SK-N-SH (cell line): ENCODE measurements around the gene OPCML. TPM values are rescaled to one million over a fixed set of nuclear protein-coding genes. Genes with fewer than 3 reads are reported as not detected.

Experiments
- CTCF ChIA-PET: fragments of 300-600, 350-600 bp; formaldehyde crosslinking; extraction: SDS; loops from one replicate; lab custom pipeline; 2021; lab: Yijun Ruan, JAX
- POLR2A ChIA-PET: fragments of 350-600 bp; sonication (Branson Sonifier 250); formaldehyde crosslinking; extraction: SDS; loops from one replicate; lab custom pipeline; 2020; ENCODE audit warnings: antibody characterized with exemption, inconsistent platforms; lab: Yijun Ruan, JAX
- DNase-seq: peaks from one replicate; pipeline ENCODE4 v3.0.0; 2012
- H2AFZ ChIP-seq: fragments of 200-600 bp; sonication (generic); 2 replicates; pipeline ENCODE4 v1.8.1; 2016; ENCODE audit warnings: antibody characterized with exemption, mild to moderate bottlenecking, low read depth
- H3F3A ChIP-seq: fragments of 200-600 bp; sonication (generic); replicated peaks from 2 replicates; pipeline ENCODE3; 2016; ENCODE audit warnings: antibody characterized with exemption, mild to moderate bottlenecking; ENCODE audit not compliant: insufficient read depth
- H3K27ac ChIP-seq, 2 experiments: fragments of 200-500 bp in 1 of 2; fragments of 200-600 bp in 1 of 2; sonication (Bioruptor generic) in 1 of 2; sonication (generic), shearing (Covaris generic) in 1 of 2; 2 replicates each; pipeline versions ENCODE4 v1.5.1 to v1.6.1; 2014 to 2016; ENCODE audit warnings: low read depth in 2 of 2, inconsistent platforms in 1 of 2, low read length in 1 of 2, mild to moderate bottlenecking in 1 of 2, mixed read lengths in 1 of 2
- H3K27me3 ChIP-seq: fragments of 200-600 bp; sonication (generic), shearing (Covaris generic); 2 replicates; pipeline ENCODE4 v1.6.1; 2016; ENCODE audit warnings: mixed run types; ENCODE audit not compliant: insufficient read depth
- H3K36me3 ChIP-seq, 2 experiments: fragments of 200-500 bp in 1 of 2; fragments of 200-600 bp in 1 of 2; sonication (Bioruptor generic) in 1 of 2; sonication (generic) in 1 of 2; replicated peaks in 1 of 2; 2 replicates each; pipeline versions ENCODE3 to v1.5.1; 2014 to 2016; ENCODE audit warnings: low read length in 1 of 2, mild to moderate bottlenecking in 1 of 2; ENCODE audit not compliant: insufficient read depth in 2 of 2, control insufficient read depth in 1 of 2
- H3K4me1 ChIP-seq, 2 experiments: fragments of 200-500 bp in 1 of 2; fragments of 200-600 bp in 1 of 2; sonication (Bioruptor generic) in 1 of 2; sonication (generic), shearing (Covaris generic) in 1 of 2; 2 replicates each; pipeline versions ENCODE4 v1.5.1 to v1.6.1; 2014 to 2016; ENCODE audit warnings: low read depth in 1 of 2, low read length in 1 of 2, mixed run types in 1 of 2; ENCODE audit not compliant: insufficient read depth in 2 of 2, control insufficient read depth in 1 of 2
- H3K4me2 ChIP-seq: fragments of 200-600 bp; sonication (generic), shearing (Covaris generic); 2 replicates; pipeline ENCODE4 v1.6.1; 2017; ENCODE audit warnings: mixed run types
- H3K4me3 ChIP-seq, 2 experiments: fragments of 200-500 bp in 1 of 2; fragments of 200-600 bp in 1 of 2; sonication (Bioruptor generic) in 1 of 2; sonication (generic), shearing (Covaris generic) in 1 of 2; 2 replicates each; pipeline versions ENCODE4 v1.5.1 to v1.8.1; 2014 to 2016; ENCODE audit warnings: low read depth in 2 of 2, inconsistent platforms in 1 of 2, low read length in 1 of 2, mild to moderate bottlenecking in 1 of 2, mixed read lengths in 1 of 2, moderate library complexity in 1 of 2
- H3K79me2 ChIP-seq: fragments of 200-600 bp; sonication (generic); 2 replicates; pipeline ENCODE4 v1.8.1; 2017; ENCODE audit warnings: mild to moderate bottlenecking; ENCODE audit not compliant: insufficient read depth
- H3K9ac ChIP-seq: fragments of 200-600 bp; sonication (generic); 2 replicates; pipeline ENCODE4 v1.6.1; 2017; ENCODE audit warnings: mixed run types
- H3K9me2 ChIP-seq: fragments of 200-600 bp; sonication (generic); 2 replicates; pipeline ENCODE4 v1.6.1; 2017; ENCODE audit warnings: mixed run types
- H3K9me3 ChIP-seq: fragments of 200-600 bp; sonication (generic); 2 replicates; pipeline ENCODE4 v1.6.1; 2017; ENCODE audit warnings: mixed run types, mild to moderate bottlenecking, moderate library complexity
- H4K20me1 ChIP-seq: fragments of 200-600 bp; sonication (generic); 2 replicates; pipeline ENCODE4 v1.6.1; 2017; ENCODE audit warnings: mild to moderate bottlenecking, mixed run types; ENCODE audit not compliant: insufficient read depth
- CHD2 ChIP-seq: fragments of 150-350 bp; IDR thresholded peaks from 2 replicates; pipeline ENCODE4 v1.6.1; 2018; ENCODE audit warnings: low read length; ENCODE audit not compliant: partially characterized antibody
- ELF1 ChIP-seq: IDR thresholded peaks from 2 replicates; pipeline ENCODE4 v1.4.0; 2012
- EZH2phosphoT487 ChIP-seq: fragments of 200-600 bp; sonication (generic); IDR thresholded peaks from 2 replicates; pipeline ENCODE4 v1.6.1; 2017; ENCODE audit warnings: low read depth, mixed run types, mild to moderate bottlenecking, antibody characterized with exemption, moderate library complexity, borderline replicate concordance
- FOSL2 ChIP-seq: IDR thresholded peaks from 2 replicates; pipeline ENCODE4 v1.4.0; 2012; ENCODE audit warnings: low read depth, mild to moderate bottlenecking, moderate library complexity, borderline replicate concordance
- FOXM1 ChIP-seq: IDR thresholded peaks from 2 replicates; pipeline ENCODE4 v1.4.0; 2012; ENCODE audit warnings: low read depth, mild to moderate bottlenecking
- GABPA ChIP-seq: IDR thresholded peaks from 2 replicates; pipeline ENCODE4 v1.4.0; 2012; ENCODE audit warnings: low read depth, mild to moderate bottlenecking
- JUND ChIP-seq: IDR thresholded peaks from 2 replicates; pipeline ENCODE4 v1.4.0; 2012
- MEF2A ChIP-seq: IDR thresholded peaks from 2 replicates; pipeline ENCODE4 v1.4.0; 2012; ENCODE audit warnings: low read depth, borderline replicate concordance
- NFIC ChIP-seq: IDR thresholded peaks from 2 replicates; pipeline ENCODE4 v1.4.0; 2012; ENCODE audit warnings: borderline replicate concordance
- SMC3 ChIP-seq: IDR thresholded peaks from 2 replicates; pipeline ENCODE4 v1.6.1; 2012; ENCODE audit warnings: low read depth, low read length, improper control_type of control experiment
- WGBS: methylation state at CpG from one replicate; pipeline ENCODE4 v1.1.6; 2017; ENCODE audit warnings: low lambda C conversion rate; 5-methylcytosine and 5-hydroxymethylcytosine counted together
- polyA plus RNA-seq, 3 experiments: library from polyadenylated mRNA; depleted of rRNA; stranded (reverse); fragments of >200 nt; gene quantifications; 2 replicates each; pipeline ENCODE4 v1.2.3, GENCODE V29; 2012
- TF ChIP-seq, protein P1 (sequence below): fragments of 200-600 bp; sonication (generic); IDR thresholded peaks from 2 replicates; pipeline ENCODE4 v1.6.1; 2017; ENCODE audit warnings: antibody characterized with exemption, mild to moderate bottlenecking, moderate library complexity
- TF ChIP-seq, protein P2 (sequence below): IDR thresholded peaks from 2 replicates; pipeline ENCODE4; 2012
- TF ChIP-seq, protein P3 (sequence below): IDR thresholded peaks from 2 replicates; pipeline ENCODE4 v1.4.0; 2012; ENCODE audit warnings: low read depth, borderline replicate concordance
- TF ChIP-seq, protein P4 (sequence below): IDR thresholded peaks from 2 replicates; pipeline ENCODE4 v1.4.0; 2012; ENCODE audit warnings: low read depth
- TF ChIP-seq, protein P5 (sequence below): fragments of 150-350 bp; IDR thresholded peaks from 2 replicates; pipeline ENCODE4 v1.6.1; 2017; ENCODE audit warnings: antibody characterized with exemption, low read length, low read depth, borderline replicate concordance
- TF ChIP-seq, protein P6 (sequence below): IDR thresholded peaks from 2 replicates; pipeline ENCODE4 v1.4.0; 2012; ENCODE audit warnings: low read depth, borderline replicate concordance

OPCML gene
- polyA plus RNA-seq, 1 of the 3 experiments (the other 2 are of a cell fraction) = not detected

DNA sequence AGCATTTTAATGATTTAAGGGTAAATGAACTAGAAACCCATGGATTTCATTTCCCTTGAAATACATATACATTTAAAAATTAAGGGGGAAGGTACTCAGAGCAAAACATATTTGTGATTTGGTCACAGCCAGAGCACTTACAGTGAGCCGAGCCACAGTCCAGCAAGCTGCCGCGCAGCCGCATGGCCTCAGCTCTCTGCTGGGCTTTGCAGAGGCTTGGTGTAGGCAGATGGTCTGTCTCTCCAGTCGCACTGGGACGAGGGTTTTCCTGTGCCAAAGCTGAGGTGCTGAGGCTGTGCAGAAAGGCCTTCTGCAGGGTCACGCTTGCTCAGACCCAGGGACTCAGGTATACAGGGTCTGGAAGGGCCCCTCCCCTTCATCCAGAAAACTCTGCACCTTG is 367.3 kb downstream of the OPCML start:
- H3K9ac ChIP-seq = no peak overlapping the region
- 36% methylated on average over 5 of the region's 7 CpGs for WGBS
- TF ChIP-seq GABPA (no peak), CHD2 (no peak), NFIC (no peak), MEF2A (no peak), FOXM1 (no peak), FOSL2 (no peak), JUND (no peak), ELF1 (no peak), EZH2phosphoT487 (no peak), SMC3 (no peak)
- TF ChIP-seq, protein P1, sequence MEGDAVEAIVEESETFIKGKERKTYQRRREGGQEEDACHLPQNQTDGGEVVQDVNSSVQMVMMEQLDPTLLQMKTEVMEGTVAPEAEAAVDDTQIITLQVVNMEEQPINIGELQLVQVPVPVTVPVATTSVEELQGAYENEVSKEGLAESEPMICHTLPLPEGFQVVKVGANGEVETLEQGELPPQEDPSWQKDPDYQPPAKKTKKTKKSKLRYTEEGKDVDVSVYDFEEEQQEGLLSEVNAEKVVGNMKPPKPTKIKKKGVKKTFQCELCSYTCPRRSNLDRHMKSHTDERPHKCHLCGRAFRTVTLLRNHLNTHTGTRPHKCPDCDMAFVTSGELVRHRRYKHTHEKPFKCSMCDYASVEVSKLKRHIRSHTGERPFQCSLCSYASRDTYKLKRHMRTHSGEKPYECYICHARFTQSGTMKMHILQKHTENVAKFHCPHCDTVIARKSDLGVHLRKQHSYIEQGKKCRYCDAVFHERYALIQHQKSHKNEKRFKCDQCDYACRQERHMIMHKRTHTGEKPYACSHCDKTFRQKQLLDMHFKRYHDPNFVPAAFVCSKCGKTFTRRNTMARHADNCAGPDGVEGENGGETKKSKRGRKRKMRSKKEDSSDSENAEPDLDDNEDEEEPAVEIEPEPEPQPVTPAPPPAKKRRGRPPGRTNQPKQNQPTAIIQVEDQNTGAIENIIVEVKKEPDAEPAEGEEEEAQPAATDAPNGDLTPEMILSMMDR = no peak
- TF ChIP-seq, protein P2, sequence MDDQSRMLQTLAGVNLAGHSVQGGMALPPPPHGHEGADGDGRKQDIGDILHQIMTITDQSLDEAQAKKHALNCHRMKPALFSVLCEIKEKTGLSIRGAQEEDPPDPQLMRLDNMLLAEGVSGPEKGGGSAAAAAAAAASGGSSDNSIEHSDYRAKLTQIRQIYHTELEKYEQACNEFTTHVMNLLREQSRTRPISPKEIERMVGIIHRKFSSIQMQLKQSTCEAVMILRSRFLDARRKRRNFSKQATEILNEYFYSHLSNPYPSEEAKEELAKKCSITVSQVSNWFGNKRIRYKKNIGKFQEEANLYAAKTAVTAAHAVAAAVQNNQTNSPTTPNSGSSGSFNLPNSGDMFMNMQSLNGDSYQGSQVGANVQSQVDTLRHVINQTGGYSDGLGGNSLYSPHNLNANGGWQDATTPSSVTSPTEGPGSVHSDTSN = no peak
- TF ChIP-seq, protein P3, sequence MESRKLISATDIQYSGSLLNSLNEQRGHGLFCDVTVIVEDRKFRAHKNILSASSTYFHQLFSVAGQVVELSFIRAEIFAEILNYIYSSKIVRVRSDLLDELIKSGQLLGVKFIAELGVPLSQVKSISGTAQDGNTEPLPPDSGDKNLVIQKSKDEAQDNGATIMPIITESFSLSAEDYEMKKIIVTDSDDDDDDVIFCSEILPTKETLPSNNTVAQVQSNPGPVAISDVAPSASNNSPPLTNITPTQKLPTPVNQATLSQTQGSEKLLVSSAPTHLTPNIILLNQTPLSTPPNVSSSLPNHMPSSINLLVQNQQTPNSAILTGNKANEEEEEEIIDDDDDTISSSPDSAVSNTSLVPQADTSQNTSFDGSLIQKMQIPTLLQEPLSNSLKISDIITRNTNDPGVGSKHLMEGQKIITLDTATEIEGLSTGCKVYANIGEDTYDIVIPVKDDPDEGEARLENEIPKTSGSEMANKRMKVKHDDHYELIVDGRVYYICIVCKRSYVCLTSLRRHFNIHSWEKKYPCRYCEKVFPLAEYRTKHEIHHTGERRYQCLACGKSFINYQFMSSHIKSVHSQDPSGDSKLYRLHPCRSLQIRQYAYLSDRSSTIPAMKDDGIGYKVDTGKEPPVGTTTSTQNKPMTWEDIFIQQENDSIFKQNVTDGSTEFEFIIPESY = no peak
- TF ChIP-seq, protein P4, sequence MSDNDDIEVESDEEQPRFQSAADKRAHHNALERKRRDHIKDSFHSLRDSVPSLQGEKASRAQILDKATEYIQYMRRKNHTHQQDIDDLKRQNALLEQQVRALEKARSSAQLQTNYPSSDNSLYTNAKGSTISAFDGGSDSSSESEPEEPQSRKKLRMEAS = no peak
- TF ChIP-seq, protein P5, sequence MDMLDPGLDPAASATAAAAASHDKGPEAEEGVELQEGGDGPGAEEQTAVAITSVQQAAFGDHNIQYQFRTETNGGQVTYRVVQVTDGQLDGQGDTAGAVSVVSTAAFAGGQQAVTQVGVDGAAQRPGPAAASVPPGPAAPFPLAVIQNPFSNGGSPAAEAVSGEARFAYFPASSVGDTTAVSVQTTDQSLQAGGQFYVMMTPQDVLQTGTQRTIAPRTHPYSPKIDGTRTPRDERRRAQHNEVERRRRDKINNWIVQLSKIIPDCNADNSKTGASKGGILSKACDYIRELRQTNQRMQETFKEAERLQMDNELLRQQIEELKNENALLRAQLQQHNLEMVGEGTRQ = no peak
- TF ChIP-seq, protein P6, sequence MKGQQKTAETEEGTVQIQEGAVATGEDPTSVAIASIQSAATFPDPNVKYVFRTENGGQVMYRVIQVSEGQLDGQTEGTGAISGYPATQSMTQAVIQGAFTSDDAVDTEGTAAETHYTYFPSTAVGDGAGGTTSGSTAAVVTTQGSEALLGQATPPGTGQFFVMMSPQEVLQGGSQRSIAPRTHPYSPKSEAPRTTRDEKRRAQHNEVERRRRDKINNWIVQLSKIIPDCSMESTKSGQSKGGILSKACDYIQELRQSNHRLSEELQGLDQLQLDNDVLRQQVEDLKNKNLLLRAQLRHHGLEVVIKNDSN = no peak

More for the DNA sequence above, 367.3 kb downstream of the OPCML start:
- H3K4me2 ChIP-seq = no peak overlapping the region
- no peak overlapping the region for H3K27ac ChIP-seq
- H3K4me3 ChIP-seq = no peak overlapping the region
- no peaks in the 10 kb centered on the region for H4K20me1 ChIP-seq
- H3F3A ChIP-seq = no peaks in the 10 kb centered on the region
- H3K9me2 ChIP-seq = no peaks in the 10 kb centered on the region
- H3K36me3 ChIP-seq = no peaks in the 10 kb centered on the region
- no peaks in the 10 kb centered on the region for H3K4me1 ChIP-seq
- H2AFZ ChIP-seq = no peak overlapping the region
- H3K9me3 ChIP-seq = no peaks in the 10 kb centered on the region
- H3K27me3 ChIP-seq = no peaks in the 10 kb centered on the region
- ChIA-PET POLR2A (no interaction called here), CTCF (interaction anchor here (0.9 to 4.9 kb wide), 15 partner anchors 10 to 651 kb away, joined by 3 to 51 read pairs (median 4); no protein-coding TSS in a partner anchor)
- no peak for DNase-seq
- no peaks in the 10 kb centered on the region for H3K79me2 ChIP-seq
